Measurements from ENCODE around the gene FNDC10.

Gene FNDC10

DNA sequence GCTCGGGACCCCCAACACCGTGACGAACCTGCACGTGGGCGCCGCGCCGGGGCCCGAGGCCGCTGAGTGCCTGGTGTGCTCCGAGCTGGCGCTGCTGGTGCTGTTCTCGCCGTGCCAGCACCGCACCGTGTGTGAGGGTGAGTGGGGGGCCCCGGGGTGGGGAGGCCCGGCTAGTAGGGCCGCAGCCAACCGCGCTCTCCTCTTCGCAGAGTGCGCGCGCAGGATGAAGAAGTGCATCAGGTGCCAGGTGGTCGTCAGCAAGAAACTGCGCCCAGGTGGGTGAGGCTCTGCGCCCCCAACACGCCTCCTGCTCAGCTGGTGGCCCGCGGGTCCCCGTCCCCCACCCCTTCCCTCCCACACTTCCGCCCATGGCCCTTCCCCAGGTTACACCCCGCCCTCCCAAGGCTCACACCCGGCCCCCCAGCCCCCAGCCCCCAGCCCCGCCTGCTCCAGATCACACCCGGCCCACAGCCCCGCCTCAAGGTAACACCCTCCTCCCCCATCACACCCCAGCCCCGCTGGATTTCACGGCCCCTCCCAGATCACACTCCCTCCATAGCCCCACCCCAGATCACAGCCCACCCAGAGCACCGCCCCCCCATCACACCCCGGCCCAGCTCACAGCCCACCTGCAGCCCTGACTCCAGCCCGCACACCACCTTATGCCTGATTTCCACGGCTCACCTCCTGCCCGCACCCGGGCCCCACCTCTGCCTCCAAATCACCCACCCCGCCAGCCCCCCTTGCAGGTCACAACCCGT is 29.7 kb upstream of the FNDC10 start (continued):
- TF ChIP-seq, protein P1, sequence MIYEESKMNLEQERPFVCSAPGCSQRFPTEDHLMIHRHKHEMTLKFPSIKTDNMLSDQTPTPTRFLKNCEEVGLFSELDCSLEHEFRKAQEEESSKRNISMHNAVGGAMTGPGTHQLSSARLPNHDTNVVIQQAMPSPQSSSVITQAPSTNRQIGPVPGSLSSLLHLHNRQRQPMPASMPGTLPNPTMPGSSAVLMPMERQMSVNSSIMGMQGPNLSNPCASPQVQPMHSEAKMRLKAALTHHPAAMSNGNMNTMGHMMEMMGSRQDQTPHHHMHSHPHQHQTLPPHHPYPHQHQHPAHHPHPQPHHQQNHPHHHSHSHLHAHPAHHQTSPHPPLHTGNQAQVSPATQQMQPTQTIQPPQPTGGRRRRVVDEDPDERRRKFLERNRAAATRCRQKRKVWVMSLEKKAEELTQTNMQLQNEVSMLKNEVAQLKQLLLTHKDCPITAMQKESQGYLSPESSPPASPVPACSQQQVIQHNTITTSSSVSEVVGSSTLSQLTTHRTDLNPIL (CRISPR knock-in tag; IDR thresholded peaks at IDR 0.05; ENCODE audit: low read depth) = no peak
- TF ChIP-seq CSDC2 (CRISPR knock-in tag; IDR thresholded peaks at IDR 0.05) = no peak
- TF ChIP-seq ZNF70 (CRISPR knock-in tag; IDR thresholded peaks at IDR 0.05) = no peak
- no peak for TF ChIP-seq TOX (CRISPR knock-in tag; IDR thresholded peaks at IDR 0.05; ENCODE audit: borderline replicate concordance)
- TF ChIP-seq, protein P2, sequence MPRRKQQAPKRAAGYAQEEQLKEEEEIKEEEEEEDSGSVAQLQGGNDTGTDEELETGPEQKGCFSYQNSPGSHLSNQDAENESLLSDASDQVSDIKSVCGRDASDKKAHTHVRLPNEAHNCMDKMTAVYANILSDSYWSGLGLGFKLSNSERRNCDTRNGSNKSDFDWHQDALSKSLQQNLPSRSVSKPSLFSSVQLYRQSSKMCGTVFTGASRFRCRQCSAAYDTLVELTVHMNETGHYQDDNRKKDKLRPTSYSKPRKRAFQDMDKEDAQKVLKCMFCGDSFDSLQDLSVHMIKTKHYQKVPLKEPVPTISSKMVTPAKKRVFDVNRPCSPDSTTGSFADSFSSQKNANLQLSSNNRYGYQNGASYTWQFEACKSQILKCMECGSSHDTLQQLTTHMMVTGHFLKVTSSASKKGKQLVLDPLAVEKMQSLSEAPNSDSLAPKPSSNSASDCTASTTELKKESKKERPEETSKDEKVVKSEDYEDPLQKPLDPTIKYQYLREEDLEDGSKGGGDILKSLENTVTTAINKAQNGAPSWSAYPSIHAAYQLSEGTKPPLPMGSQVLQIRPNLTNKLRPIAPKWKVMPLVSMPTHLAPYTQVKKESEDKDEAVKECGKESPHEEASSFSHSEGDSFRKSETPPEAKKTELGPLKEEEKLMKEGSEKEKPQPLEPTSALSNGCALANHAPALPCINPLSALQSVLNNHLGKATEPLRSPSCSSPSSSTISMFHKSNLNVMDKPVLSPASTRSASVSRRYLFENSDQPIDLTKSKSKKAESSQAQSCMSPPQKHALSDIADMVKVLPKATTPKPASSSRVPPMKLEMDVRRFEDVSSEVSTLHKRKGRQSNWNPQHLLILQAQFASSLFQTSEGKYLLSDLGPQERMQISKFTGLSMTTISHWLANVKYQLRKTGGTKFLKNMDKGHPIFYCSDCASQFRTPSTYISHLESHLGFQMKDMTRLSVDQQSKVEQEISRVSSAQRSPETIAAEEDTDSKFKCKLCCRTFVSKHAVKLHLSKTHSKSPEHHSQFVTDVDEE (CRISPR knock-in tag; IDR thresholded peaks at IDR 0.05) = no peak
- no peak for TF ChIP-seq OSR1 (CRISPR knock-in tag; IDR thresholded peaks at IDR 0.05)

DNA sequence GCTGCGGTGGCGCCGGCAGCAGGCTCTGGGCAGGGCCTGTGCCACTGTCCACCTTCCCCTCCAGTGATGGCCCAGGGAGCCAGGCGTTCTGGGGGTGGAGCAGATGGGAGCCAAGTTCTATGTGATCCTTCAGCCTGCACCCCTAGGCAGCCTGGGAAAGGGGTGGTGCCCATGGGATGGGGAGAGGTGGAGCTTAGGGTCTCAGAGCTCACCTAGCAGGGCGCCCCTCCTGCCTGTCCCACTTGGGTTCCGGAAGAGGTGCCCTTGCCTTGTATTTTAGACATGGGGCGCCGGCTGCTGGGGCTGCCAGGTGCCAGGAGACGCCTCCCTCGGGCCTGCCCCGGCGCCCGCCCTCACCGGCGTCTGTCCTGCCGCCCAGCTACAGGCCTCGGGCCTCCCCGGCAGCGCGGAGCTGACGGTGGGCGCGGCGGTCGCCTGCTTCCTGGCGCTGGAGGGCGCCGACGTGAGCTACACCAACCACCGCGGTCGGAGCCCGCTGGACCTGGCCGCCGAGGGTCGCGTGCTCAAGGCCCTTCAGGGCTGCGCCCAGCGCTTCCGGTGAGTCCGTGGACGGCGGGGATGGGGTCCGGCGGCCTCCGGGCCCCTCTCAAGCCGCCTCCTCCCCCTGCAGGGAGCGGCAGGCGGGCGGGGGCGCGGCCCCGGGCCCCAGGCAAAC is 29.0 kb upstream of the FNDC10 start:
- TF ChIP-seq SNAI2 (CRISPR knock-in tag; IDR thresholded peaks at IDR 0.05) (no peak), GLIS3 (CRISPR knock-in tag; IDR thresholded peaks at IDR 0.05) (no peak), TOX (CRISPR knock-in tag; IDR thresholded peaks at IDR 0.05; ENCODE audit: borderline replicate concordance) (no peak), ZFP30 (CRISPR knock-in tag; IDR thresholded peaks at IDR 0.05) (no peak), ZNF8 (CRISPR knock-in tag; IDR thresholded peaks at IDR 0.05) (no peak), PPARA (CRISPR knock-in tag; IDR thresholded peaks at IDR 0.05; ENCODE audit: borderline replicate concordance) (no peak), ESRRG (CRISPR knock-in tag; IDR thresholded peaks at IDR 0.05) (no peak), ZNF70 (CRISPR knock-in tag; IDR thresholded peaks at IDR 0.05) (no peak), OSR1 (CRISPR knock-in tag; IDR thresholded peaks at IDR 0.05) (no peak), BACH2 (CRISPR knock-in tag; IDR thresholded peaks at IDR 0.05; ENCODE audit: borderline replicate concordance) (no peak), ZFP3 (CRISPR knock-in tag; IDR thresholded peaks at IDR 0.05) (no peak), CSDC2 (CRISPR knock-in tag; IDR thresholded peaks at IDR 0.05) (no peak), ZC3H10 (CRISPR knock-in tag; IDR thresholded peaks at IDR 0.05) (no peak)
- TF ChIP-seq, protein P3, sequence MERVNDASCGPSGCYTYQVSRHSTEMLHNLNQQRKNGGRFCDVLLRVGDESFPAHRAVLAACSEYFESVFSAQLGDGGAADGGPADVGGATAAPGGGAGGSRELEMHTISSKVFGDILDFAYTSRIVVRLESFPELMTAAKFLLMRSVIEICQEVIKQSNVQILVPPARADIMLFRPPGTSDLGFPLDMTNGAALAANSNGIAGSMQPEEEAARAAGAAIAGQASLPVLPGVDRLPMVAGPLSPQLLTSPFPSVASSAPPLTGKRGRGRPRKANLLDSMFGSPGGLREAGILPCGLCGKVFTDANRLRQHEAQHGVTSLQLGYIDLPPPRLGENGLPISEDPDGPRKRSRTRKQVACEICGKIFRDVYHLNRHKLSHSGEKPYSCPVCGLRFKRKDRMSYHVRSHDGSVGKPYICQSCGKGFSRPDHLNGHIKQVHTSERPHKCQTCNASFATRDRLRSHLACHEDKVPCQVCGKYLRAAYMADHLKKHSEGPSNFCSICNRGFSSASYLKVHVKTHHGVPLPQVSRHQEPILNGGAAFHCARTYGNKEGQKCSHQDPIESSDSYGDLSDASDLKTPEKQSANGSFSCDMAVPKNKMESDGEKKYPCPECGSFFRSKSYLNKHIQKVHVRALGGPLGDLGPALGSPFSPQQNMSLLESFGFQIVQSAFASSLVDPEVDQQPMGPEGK (CRISPR knock-in tag; IDR thresholded peaks at IDR 0.05; ENCODE audit: borderline replicate concordance) = no peak
- TF ChIP-seq, protein P4, sequence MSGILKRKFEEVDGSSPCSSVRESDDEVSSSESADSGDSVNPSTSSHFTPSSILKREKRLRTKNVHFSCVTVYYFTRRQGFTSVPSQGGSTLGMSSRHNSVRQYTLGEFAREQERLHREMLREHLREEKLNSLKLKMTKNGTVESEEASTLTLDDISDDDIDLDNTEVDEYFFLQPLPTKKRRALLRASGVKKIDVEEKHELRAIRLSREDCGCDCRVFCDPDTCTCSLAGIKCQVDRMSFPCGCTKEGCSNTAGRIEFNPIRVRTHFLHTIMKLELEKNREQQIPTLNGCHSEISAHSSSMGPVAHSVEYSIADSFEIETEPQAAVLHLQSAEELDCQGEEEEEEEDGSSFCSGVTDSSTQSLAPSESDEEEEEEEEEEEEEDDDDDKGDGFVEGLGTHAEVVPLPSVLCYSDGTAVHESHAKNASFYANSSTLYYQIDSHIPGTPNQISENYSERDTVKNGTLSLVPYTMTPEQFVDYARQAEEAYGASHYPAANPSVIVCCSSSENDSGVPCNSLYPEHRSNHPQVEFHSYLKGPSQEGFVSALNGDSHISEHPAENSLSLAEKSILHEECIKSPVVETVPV (CRISPR knock-in tag; IDR thresholded peaks at IDR 0.05) = no peak
- TF ChIP-seq, protein P2 (CRISPR knock-in tag; IDR thresholded peaks at IDR 0.05) = no peak
- no peak for ATAC-seq
